ENCODE results near the gene JUND. TPM values are rescaled to one million over a fixed set of nuclear protein-coding genes. Genes with fewer than 3 reads are reported as not detected.
A peak's percentile ranks its signal among the peaks of the same experiment; 100 is the strongest.
"Not testable (repeated sequence)": the region's sequence is repeated elsewhere in the genome, so short reads cannot be mapped to it uniquely, and the experiment has no call there.

Gene JUND
- total RNA-seq (100 to 1,000 TPM; 181 to 189 TPM), polyA plus RNA-seq (100 to 1,000 TPM in 1 of 3 donors, 10 to 100 TPM in 2; 43.3 to 169 (median 69.1) TPM), total RNA-seq (91.9 to 1,425 (median 149) reads per million in 6 experiments)

DNA sequence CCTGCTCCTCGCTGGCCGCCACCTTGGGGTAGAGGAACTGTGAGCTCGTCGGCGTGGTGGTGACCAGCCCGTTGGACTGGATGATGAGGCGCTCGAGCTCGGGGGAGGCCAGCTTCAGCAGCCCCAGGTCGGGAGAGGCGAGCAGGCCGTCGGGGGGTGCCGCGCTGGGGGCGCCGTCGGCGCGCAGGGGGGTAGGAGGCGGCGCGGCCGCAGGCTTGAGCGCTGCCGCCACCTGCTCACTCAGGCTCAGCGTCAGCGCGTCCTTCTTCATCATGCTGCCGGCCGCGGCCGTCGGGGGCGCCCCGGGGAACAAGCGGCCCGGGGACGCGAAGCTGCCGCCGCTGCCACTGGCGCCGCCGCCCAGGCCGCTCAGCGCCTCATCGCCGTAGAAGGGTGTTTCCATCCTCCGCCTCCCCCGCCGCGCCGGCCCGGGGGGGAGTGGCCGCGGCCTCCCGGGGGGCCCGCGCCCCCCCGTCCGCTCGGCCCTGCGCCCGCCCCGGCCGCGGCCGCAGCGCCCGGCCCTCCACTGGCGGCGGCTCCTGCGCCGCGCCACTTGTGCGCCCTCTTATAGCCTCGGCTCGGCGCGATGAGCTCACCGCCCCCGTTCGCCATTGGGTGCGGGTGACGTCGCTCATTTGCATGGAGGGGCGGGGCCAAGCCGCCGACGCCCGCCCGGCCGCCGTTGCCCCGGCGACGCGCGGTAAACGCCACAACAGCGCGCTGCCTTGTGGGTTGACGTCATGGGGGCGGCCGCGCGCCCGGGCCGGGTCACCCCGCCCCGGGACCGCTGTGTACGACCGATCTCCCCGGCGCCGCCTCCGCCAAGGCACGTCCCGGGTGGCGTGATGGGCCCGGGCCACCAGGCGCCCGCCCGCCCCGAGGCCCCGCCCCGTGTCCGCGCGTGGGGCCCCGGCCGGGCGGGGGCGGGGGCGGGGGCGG lies at the start of gene JUND:
Gene JUND (minus strand): TSS at position 541 of the 939 bp plus-strand sequence. CDS start 138 bp downstream, at position 403.
- Mint-ChIP-seq H3K4me1 (peaks cover 31 to 62% (median 52%) of the 10 kb centered on the region in 4 donors), H3K27ac (peak within 1 kb of the TSS; percentile 96 to 100 (median 98)), H3K36me3 (peaks cover 0 to 35% (median 7%) of the 10 kb centered on the region in 3 donors), H3K4me3 (peak within 1 kb of the TSS; percentile 91 to 97 (median 96)), H3K27me3 (peaks cover 0 to 6% (median 0%) of the 10 kb centered on the region in 5 donors), H3K9me3 (peaks cover 0 to 6% (median 0%) of the 10 kb centered on the region in 9 donors)
- DNase-seq (peak; percentile 94 to 99 (median 99)), ATAC-seq (peak; percentile 63 to 68)
- POLR2A ChIA-PET, result interaction anchor here (0.5 to 23.0 kb wide), 54 partner anchors 8 to 1388 kb away, joined by 3 to 2305 read pairs (median 4); partner anchors contain the start of genes ARRDC2, BST2, COPE and DDX49

DNA sequence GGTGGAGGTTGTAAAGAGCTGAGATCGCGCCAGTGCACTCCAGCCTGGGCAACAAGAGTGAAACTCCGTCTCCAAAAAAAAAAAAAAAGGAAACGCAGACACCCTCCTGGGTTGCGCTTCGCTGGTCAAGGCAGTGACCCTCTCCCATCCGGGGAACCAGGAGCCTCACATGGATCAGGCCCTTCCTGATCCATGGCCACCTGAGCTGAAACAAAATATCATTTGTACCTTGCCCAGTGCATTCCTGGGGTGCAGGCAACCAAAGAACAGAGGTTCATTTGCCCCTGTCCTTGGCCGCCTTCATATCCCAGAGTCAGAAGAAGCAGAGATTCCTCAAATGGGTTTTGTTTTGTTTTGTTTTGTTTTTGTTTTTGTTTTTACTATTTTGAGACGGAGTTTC lies 49.4 kb upstream of the JUND start:
- H3K27ac Mint-ChIP-seq, result no peak overlapping the region
- H3K36me3 Mint-ChIP-seq, result no peaks in the 10 kb centered on the region
- H3K4me3 Mint-ChIP-seq, result no peak overlapping the region
- ATAC-seq (no peak), DNase-seq (no peak)
- POLR2A ChIA-PET, result interaction anchor here (0.6 to 34.7 kb wide), 3 partner anchors 7 to 101 kb away, joined by 3 to 2305 read pairs (median 3); partner anchors contain the start of genes IQCN and JUND
- peaks cover 0 to 2% (median 0%) of the 10 kb centered on the region in 5 donors for H3K27me3 Mint-ChIP-seq
- no peaks in the 10 kb centered on the region for H3K9me3 Mint-ChIP-seq
- H3K4me1 Mint-ChIP-seq, result peaks cover 5 to 16% (median 13%) of the 10 kb centered on the region in 4 donors

DNA sequence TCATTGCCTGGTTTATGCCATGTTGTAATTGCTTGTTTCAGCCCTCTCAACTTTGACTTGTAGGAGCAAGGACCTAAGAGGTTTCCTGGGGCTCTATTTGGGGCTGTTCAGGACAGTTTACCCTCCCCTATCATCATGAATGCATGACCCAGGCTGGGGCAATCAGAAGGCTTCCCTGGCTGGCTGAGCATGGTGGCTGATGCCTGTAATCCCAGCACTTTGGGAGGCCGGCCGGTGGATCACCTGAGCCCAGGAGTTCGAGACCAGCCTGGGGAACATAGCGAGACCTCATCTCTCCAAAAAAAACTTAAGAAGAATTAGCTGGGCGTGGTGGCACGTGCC lies 47.6 kb upstream of the JUND start:
- Mint-ChIP-seq H3K9me3 (no peaks in the 10 kb centered on the region), H3K4me3 (peak overlapping the region in 4 of 10 donors; percentile 9 to 72 (median 64)), H3K36me3 (no peaks in the 10 kb centered on the region), H3K27me3 (no peaks in the 10 kb centered on the region), H3K27ac (peak overlapping the region in 3 of 10 donors; percentile 62 to 80 (median 79)), H3K4me1 (peaks cover 5 to 18% (median 16%) of the 10 kb centered on the region in 4 donors)
- no peak for DNase-seq
- POLR2A ChIA-PET, result interaction anchor here (0.6 to 34.7 kb wide), 14 partner anchors 10 to 910 kb away, joined by 3 to 2305 read pairs (median 3); partner anchors contain the start of genes ARRDC2, IQCN, JUND and RAB3A
- ATAC-seq, result no peak

DNA sequence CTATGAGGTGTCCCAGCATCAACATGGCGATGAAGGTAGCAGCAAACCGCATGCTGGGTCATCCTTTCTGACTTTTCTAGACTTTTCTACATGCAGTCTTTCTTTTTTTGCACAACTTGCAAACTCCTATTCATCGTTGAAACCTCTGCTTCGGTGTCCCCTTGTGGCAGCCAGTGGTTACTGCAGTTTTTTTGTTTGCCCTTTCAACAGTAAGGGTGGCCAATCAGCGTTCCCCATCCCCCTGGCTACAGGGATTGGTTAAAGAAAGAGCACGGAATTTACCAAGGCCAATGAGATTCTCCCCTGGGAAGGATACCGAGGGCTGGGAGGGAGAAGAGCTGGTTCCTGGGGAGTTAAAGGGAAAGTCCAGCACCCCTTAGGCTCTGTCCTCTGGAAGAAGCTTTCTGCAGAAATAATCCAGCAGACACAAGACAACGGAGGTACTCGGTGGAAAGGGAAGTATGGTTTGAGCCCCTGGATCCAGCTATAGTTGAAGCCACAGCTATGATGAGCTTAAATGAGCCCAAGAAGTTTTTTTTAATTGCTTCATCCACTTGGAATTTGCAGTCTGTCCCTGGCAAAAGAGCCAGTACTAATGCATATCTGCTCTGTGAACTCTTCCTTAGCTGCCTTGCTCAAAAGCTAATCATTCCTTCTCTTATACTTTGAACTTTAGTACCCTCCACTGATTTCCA lies 47.1 kb upstream of the JUND start:
- DNase-seq, result peak; percentile 62 to 95 (median 87)
- POLR2A ChIA-PET, result interaction anchor here (0.6 to 34.7 kb wide), 15 partner anchors 10 to 909 kb away, joined by 3 to 2305 read pairs (median 3); partner anchors contain the start of genes ARRDC2, IQCN, JUND and RAB3A
- Mint-ChIP-seq H3K9me3 (no peaks in the 10 kb centered on the region), H3K36me3 (no peaks in the 10 kb centered on the region), H3K4me1 (peaks cover 6 to 23% (median 21%) of the 10 kb centered on the region in 4 donors), H3K27ac (peak overlapping the region in 8 of 10 donors; percentile 6 to 92 (median 76)), H3K4me3 (peak overlapping the region; percentile 53 to 84 (median 68)), H3K27me3 (no peaks in the 10 kb centered on the region)
- peak; percentile 98 to 100 for ATAC-seq

DNA sequence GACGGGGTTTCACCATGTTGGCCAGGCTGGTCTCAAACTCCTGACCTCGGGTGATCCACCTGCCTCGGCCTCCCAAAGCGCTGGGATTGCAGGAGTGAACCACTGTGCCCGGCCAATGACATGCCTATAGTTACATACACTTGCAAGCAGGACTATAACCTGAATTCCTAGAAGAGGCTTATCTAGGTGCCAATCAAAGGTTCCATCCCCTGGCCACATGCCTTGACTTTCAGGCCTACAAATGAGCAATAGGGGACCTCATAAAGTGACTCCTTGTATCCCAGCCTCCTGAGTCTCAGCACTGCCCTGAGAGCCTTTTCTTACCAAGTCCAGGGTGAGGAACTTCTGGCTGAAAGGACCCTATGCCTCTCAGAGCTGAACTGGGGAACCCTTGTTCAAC lies 45.4 kb upstream of the JUND start:
- Mint-ChIP-seq H3K27ac (no peak overlapping the region), H3K4me3 (no peak overlapping the region), H3K27me3 (no peaks in the 10 kb centered on the region), H3K9me3 (no peaks in the 10 kb centered on the region), H3K36me3 (peaks cover 0 to under 1% (median 0%) of the 10 kb centered on the region in 3 donors), H3K4me1 (peaks cover 17 to 40% (median 33%) of the 10 kb centered on the region in 4 donors)
- POLR2A ChIA-PET, result interaction anchor here (0.6 to 34.7 kb wide), 4 partner anchors 16 to 576 kb away, joined by 3 to 2305 read pairs (median 12); partner anchors contain the start of genes IQCN and JUND
- ATAC-seq (no peak), DNase-seq (peak in 1 of 10 donors; percentile 34)

DNA sequence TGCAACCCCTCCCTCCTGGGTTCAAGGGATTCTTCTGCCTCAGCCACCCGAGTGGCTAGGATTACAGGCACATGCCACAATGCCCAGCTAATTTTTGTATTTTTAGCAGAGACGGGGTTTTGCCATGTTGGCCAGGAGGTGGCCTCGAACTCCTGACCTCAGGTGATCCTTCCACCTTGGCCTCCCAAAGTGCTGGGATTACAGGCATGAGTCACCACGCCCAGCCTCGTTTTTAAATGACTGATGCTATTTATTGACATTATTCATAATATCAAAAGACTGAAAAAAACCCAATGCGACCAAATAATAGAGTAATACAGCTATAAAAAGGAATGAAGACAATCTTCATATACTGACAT lies 42.9 kb upstream of the JUND start:
- POLR2A ChIA-PET, result interaction anchor here (0.6 to 34.7 kb wide), 5 partner anchors 15 to 499 kb away, joined by 3 to 2305 read pairs (median 9); partner anchors contain the start of genes IQCN and JUND
- Mint-ChIP-seq H3K27ac (peak overlapping the region in 7 of 10 donors; percentile 31 to 98 (median 98)), H3K4me1 (peaks cover 28 to 57% (median 55%) of the 10 kb centered on the region in 4 donors)
- H3K9me3 Mint-ChIP-seq, H3K4me3 Mint-ChIP-seq, ATAC-seq, H3K36me3 Mint-ChIP-seq, DNase-seq, H3K27me3 Mint-ChIP-seq: not testable (repeated sequence)

DNA sequence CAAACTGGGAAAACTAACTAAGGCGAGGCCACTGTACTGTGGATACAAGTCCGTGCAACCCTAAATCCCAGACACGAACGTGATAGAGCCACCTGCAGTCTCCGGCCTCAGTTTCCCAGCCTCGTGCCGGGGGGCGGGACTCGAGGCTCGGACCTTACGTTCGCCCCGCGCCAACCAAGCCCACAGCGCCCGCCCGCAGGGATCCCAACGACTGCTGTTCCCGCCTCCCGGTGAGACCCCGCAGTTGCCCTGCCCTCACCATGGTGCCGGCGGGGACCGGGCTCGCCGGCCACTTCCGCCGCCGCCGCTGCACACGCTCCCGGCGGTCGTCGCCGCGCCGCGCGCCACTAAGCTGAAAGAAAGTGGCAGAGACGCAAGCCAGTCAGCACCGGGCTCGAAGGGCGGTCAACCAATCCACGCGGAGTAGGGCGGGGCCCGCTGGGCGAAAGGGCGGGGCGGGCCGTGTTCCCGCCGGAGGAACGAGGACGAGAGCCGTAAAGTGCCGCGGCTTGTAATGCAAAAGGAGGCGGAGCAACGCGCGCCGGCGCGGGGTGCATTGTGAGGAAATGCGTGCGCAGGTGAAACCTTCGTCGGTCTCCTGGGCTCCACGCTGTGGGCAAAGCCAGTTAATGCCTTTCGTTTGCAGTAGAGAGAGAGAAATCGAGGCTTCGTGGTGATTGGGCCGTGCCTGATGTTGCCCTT lies 41.5 kb upstream of the JUND start, which contains the start of gene LSM4:
Gene LSM4 (minus strand): TSS at position 318 of the 702 bp plus-strand sequence. CDS start 56 bp downstream, at position 262.
- ATAC-seq, result peak; percentile 92 to 93
- peak; percentile 95 to 100 (median 99) for DNase-seq
- Mint-ChIP-seq H3K36me3 (peaks cover 0 to 5% (median 0%) of the 10 kb centered on the region in 3 donors), H3K9me3 (no peaks in the 10 kb centered on the region), H3K4me3 (peak within 1 kb of the TSS; percentile 81 to 90 (median 86)), H3K27me3 (no peaks in the 10 kb centered on the region), H3K4me1 (peaks cover 29 to 59% (median 56%) of the 10 kb centered on the region in 4 donors), H3K27ac (peak within 1 kb of the TSS; percentile 89 to 98 (median 98))
- POLR2A ChIA-PET, result interaction anchor here (0.7 to 34.7 kb wide), 15 partner anchors 10 to 509 kb away, joined by 3 to 2305 read pairs (median 4); partner anchors contain the start of genes IL12RB1, IQCN, JUND and RAB3A

DNA sequence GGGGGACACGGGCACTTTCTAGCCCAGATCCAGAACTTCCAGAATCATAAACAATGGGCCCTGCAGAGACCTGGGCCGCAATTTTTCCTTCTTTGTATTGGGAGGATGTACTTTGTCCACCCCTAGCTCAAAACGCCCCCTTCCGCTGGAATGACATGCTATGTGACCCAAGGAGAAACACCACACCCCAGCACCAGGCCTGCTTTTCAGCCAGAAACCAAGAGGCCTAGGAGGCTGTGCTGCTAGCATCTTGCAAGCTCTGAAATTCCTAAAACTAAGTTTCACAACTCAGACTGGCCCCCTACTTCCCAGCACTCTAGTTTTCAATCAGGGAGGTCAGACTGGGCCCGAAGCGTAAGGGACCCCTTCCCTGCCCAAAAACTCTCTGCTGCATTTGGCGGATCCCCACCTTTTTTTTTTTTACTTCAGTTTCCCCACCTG lies 40.9 kb upstream of the JUND start:
- Mint-ChIP-seq H3K27me3 (no peaks in the 10 kb centered on the region), H3K9me3 (no peaks in the 10 kb centered on the region), H3K4me3 (peak overlapping the region; percentile 81 to 90 (median 86)), H3K36me3 (peaks cover 0 to 5% (median 0%) of the 10 kb centered on the region in 3 donors), H3K4me1 (peaks cover 30 to 64% (median 62%) of the 10 kb centered on the region in 4 donors), H3K27ac (peak overlapping the region; percentile 74 to 98 (median 96))
- POLR2A ChIA-PET, result interaction anchor here (0.7 to 34.7 kb wide), 15 partner anchors 10 to 510 kb away, joined by 3 to 2305 read pairs (median 4); partner anchors contain the start of genes IL12RB1, IQCN, JUND and RAB3A
- no peak for ATAC-seq
- peak in 1 of 10 donors; percentile 60 for DNase-seq

DNA sequence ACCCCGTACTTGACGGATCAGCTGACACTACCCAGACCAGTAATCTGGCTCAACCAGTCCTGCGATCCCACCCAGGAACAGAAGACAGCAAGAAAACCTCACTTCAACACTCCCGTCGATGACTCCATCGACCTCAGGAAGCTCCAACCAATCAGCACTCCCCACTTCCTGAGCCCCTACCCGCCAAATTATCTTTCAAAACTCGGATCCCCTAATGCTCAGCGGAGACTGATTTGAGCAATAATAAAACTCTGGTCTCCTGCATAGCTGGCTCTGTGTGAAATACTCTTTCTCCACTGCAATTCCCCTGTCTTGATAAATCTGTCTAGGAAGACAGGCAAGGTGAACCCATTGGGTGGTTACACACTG lies 40.3 kb upstream of the JUND start:
- POLR2A ChIA-PET, result interaction anchor here (0.7 to 34.7 kb wide), 9 partner anchors 10 to 235 kb away, joined by 3 to 2305 read pairs (median 16); partner anchors contain the start of genes IL12RB1, IQCN and JUND
- DNase-seq (peak in 5 of 10 donors; percentile 20 to 52 (median 26)), ATAC-seq (no peak)
- peak overlapping the region; percentile 74 to 98 (median 96) for H3K27ac Mint-ChIP-seq
- peaks cover 0 to 5% (median 0%) of the 10 kb centered on the region in 3 donors for H3K36me3 Mint-ChIP-seq
- H3K27me3 Mint-ChIP-seq, result no peaks in the 10 kb centered on the region
- H3K4me1 Mint-ChIP-seq, result peaks cover 30 to 64% (median 62%) of the 10 kb centered on the region in 4 donors
- no peaks in the 10 kb centered on the region for H3K9me3 Mint-ChIP-seq
- peak overlapping the region; percentile 81 to 90 (median 86) for H3K4me3 Mint-ChIP-seq

DNA sequence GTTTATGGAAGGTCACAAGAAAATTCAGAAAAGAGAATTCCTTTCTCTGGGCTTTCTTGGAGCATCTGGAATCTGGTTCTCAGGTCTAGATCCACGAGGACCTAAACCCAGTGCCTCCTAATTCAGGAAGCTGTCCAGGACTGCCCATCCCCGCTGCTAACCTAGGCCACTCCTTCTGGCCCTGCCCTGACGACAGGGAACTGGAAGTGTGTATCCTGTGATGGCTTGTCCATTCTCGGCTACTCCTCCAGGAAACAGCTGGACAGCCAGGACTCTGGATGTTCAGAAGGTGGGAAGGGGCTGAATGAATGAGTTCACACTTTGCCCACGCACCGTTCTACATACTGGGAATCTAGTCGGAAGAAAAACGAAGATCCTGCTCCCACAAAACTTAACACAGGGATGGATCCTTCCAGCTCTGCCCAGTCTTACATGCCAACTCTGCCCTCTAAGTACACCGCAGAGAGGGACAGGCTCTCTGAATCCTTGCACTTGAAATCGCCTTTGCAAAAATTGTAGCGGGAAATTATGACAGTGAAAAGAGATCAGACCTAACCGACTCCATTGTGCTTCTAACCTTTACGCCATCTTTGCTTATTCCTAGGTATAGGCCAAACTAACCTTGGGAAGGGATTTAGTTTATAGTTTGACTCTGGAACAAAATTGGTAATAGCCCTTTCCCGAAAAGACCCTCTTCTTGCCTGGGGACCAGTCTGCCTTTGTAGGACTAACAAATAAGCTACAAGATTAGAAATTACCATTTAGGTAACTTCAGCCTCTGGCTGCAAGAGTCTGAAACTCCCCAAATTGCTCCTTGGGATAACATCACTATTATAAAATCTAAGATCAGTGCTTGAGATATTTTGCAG lies 39.7 kb upstream of the JUND start:
- peak overlapping the region; percentile 89 to 98 (median 96) for H3K27ac Mint-ChIP-seq
- peak in 1 of 10 donors; percentile 51 for DNase-seq
- ATAC-seq, result no peak
- POLR2A ChIA-PET, result interaction anchor here (1.0 to 34.7 kb wide), 7 partner anchors 9 to 126 kb away, joined by 3 to 2305 read pairs (median 35); partner anchors contain the start of genes IQCN and JUND
- peak overlapping the region; percentile 81 to 90 (median 86) for H3K4me3 Mint-ChIP-seq
- H3K36me3 Mint-ChIP-seq, result peaks cover 0 to 5% (median 0%) of the 10 kb centered on the region in 3 donors
- no peaks in the 10 kb centered on the region for H3K9me3 Mint-ChIP-seq
- no peaks in the 10 kb centered on the region for H3K27me3 Mint-ChIP-seq
- peaks cover 30 to 68% (median 64%) of the 10 kb centered on the region in 4 donors for H3K4me1 Mint-ChIP-seq

Measured in naive thymus-derived CD8-positive, alpha-beta T cell (primary cell).